Hepatocyte (in vitro differentiated cells): ENCODE data around the gene SRMS.

ENCODE experiments used
- EZH2 ChIP-seq: fragments of 200-600 bp; sonication (generic); IDR thresholded peaks from 2 replicates; pipeline ENCODE4 v1.6.1; 2016; ENCODE audit warnings: antibody characterized with exemption, mild to moderate bottlenecking, borderline replicate concordance
- EZH2phosphoT487 ChIP-seq: fragments of 200-600 bp; sonication (generic); IDR thresholded peaks from one replicate; pipeline ENCODE4 v1.6.1; 2018; ENCODE audit warnings: antibody characterized with exemption, mild to moderate bottlenecking, low read depth, moderate library complexity; ENCODE audit not compliant: unreplicated experiment, severe bottlenecking
- TF ChIP-seq, protein P1 (sequence below): fragments of 200-600 bp; sonication (generic); IDR thresholded peaks from 2 replicates; pipeline ENCODE4 v1.5.1; 2016; ENCODE audit warnings: antibody characterized with exemption, mild to moderate bottlenecking; ENCODE audit not compliant: poor library complexity

- TF ChIP-seq, protein P1, sequence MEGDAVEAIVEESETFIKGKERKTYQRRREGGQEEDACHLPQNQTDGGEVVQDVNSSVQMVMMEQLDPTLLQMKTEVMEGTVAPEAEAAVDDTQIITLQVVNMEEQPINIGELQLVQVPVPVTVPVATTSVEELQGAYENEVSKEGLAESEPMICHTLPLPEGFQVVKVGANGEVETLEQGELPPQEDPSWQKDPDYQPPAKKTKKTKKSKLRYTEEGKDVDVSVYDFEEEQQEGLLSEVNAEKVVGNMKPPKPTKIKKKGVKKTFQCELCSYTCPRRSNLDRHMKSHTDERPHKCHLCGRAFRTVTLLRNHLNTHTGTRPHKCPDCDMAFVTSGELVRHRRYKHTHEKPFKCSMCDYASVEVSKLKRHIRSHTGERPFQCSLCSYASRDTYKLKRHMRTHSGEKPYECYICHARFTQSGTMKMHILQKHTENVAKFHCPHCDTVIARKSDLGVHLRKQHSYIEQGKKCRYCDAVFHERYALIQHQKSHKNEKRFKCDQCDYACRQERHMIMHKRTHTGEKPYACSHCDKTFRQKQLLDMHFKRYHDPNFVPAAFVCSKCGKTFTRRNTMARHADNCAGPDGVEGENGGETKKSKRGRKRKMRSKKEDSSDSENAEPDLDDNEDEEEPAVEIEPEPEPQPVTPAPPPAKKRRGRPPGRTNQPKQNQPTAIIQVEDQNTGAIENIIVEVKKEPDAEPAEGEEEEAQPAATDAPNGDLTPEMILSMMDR, result no peak
- no peak for TF ChIP-seq EZH2
- TF ChIP-seq EZH2phosphoT487, result no peak
Measured at GRCh38 chr20:63585616-63586565, 38.3 kb upstream of the SRMS start.
